Coronary artery (tissue), 2 donors: ENCODE results near the gene ANKS1A.
A peak's percentile ranks its signal among the peaks of the same experiment; 100 is the strongest.
"Not testable (repeated sequence)": the region's sequence is repeated elsewhere in the genome, so short reads cannot be mapped to it uniquely, and the experiment has no call there.

Experiments
- DNase-seq: peaks from one replicate; pipeline ENCODE4 v3.0.0-alpha.2; 2017; ENCODE audit warnings: low spot score
- H3K27ac ChIP-seq, 2 donors: fragments of 200-600 bp; sonication (generic); one replicate each; pipeline ENCODE4 v1.5.1; 2016 to 2019
- H3K4me3 ChIP-seq: fragments of 200-600 bp; sonication (generic); 2 replicates; pipeline ENCODE4 v1.5.1; 2016; ENCODE audit warnings: mild to moderate bottlenecking, moderate library complexity
- CTCF ChIP-seq: fragments of 200-600 bp; sonication (generic); IDR thresholded peaks from one replicate; pipeline ENCODE4 v1.5.1; 2019; ENCODE audit warnings: antibody characterized with exemption

Gene ANKS1A

GRCh38 chr6:35093118-35093445, 204.0 kb downstream of the ANKS1A start:
- H3K27ac ChIP-seq, result peak overlapping the region; percentile 39 to 76
- DNase-seq, result no peak
- no peak for TF ChIP-seq CTCF
- no peak overlapping the region for H3K4me3 ChIP-seq

DNA sequence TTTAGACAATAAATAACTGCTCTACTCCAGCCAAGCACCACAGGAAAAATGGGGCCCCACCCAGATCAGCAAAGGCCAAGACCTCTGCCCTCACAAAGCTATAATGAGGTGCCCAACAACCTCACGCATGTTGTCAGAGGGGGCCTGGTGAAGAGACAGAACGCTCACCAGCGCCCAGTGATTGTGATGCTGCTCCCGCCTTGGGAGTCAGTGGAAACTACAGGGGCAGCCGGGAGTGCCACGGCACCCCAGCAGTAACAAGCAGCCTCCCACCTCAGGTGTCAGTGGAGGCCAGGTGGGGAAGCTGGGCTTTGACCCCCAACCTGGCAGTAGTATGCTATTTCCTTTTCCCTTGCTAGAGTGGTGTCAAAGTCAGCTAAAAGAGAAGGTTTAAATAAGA, 204.7 kb downstream of the ANKS1A start:
- H3K27ac ChIP-seq, result peak overlapping the region in 1 of 2 donors; percentile 45
- TF ChIP-seq CTCF, result no peak

GRCh38 chr6:35094183-35094582, 205.1 kb downstream of the ANKS1A start:
- no peak for TF ChIP-seq CTCF
- Histone ChIP-seq H3K27ac (peak overlapping the region in 1 of 2 donors; percentile 45), H3K4me3 (no peak overlapping the region)
- no peak for DNase-seq

More for the DNA sequence above, 204.7 kb downstream of the ANKS1A start:
- DNase-seq, result no peak
- H3K4me3 ChIP-seq, result no peak overlapping the region

DNA sequence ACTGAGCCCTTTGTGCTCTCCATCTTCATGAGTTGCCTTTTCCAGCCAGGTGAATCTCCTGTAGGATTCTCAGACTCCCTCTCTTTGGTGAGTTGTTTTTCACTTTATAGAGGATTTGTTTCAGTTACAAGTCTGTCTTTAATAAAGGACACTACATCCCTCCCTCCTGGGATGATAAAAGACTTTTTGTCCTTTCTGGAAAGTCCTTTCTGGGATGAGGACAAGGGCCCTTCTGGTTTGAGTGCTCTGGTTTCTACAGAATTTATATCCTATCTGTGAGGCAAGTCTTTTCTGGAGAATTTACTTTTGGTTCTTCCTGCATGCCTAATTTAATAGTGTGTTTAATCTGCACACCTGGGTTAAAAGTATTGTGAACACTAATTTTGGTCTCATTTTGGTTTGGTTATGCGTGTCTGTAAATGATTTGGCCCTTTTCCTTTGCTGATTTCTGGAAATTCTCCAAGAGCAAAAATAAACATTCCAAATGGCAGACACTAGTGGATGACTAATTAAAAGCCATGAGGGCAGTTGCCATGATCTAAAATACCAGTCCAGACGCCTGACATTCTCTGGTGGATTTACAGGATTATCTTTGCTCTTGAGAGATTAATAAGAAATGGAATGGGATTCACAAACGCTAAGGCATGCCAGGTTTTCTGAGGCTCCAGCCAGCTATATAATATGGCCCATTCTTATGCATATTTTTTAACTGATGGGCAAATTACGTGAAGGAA, 207.2 kb downstream of the ANKS1A start:
- no peak for DNase-seq
- no peak for TF ChIP-seq CTCF
- H3K27ac ChIP-seq, result peak overlapping the region in 1 of 2 donors; percentile 35

DNA sequence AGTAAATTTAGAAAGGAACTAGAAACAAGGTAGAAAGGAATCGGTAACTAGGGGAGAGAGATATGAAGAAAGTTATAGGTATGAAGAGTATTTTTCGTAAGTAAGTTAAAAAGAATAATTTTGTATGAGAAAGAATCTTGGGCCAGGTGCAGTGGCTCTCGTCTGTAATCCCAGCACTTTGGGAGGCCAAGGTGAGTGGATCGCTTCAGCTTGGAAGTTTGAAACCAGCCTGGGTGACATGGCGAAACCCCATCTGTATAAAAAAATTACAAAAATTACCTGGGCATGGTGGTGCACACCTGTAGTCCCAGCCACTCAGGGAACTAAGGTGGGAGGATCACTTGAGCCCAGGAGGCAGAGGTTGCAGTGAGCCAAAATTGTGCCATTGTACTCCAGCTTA, 210.1 kb downstream of the ANKS1A start:
- Histone ChIP-seq H3K27ac (no peak overlapping the region), H3K4me3 (no peak overlapping the region)
- no peak for TF ChIP-seq CTCF
- DNase-seq, result no peak

More for the DNA sequence above, 207.2 kb downstream of the ANKS1A start:
- no peak overlapping the region for H3K4me3 ChIP-seq

DNA sequence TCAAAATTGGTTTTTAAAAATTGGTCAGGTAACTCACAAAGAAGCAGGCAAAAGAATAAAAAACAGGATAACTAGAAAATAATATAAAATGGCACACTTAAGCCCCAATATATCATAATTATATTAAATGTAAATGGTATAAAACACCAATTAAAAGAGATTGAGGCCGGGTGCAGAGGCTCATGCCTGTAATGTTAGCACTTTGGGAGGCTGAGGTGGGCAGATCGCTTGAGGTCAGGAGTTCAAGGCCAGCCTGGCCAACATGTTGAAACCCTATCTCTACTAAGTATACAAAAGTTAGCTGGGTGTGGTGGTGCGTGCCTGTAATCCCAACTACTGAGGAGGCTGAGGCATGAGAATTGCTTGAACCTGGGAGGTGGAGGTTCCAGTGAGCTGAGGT, 216.0 kb downstream of the ANKS1A start:
- no peak overlapping the region for H3K4me3 ChIP-seq
- DNase-seq, result no peak
- TF ChIP-seq CTCF, result no peak
- no peak overlapping the region for H3K27ac ChIP-seq

GRCh38 chr6:35106061-35106460, 217.0 kb downstream of the ANKS1A start:
- H3K4me3 ChIP-seq, H3K27ac ChIP-seq, DNase-seq: not testable (repeated sequence)

DNA sequence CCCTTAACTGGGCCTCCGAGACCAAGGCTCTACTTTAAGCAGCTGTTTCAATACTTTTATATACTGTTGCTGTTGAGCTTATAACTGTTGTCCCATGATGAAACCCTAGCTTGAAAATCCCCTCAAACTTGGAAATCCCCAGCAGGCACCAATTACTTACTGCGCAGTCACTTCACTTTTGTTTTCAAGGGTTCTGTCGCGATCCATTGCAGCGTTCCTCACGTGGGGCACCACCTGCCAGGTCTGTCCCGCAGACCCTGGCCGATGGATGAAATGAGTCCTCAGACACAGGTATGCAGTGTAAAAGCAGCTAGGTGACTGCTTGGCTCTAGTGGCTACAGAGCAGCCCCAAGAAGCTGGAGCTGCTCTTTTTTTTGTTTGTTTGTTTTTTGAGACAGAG, 218.2 kb downstream of the ANKS1A start:
- not testable (repeated sequence) for H3K27ac ChIP-seq, H3K4me3 ChIP-seq, DNase-seq

DNA sequence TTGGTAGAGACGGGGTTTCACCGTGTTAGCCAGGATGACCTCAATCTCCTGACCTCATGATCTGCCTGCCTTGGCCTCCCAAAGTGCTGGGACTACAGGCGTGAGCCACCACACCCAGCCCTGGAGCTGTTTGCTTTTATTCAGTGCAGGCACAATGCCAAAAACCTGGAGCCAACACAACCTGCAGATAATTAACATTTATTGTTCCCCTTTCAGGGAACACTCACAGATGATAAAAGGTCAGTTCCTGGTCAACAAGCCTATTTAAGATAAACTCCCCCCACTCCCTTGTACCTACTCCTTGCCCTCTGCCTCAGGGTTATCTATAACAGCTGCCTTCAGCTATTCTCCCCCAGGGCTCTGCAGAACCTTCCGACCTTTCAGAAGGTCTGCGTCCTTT, 218.7 kb downstream of the ANKS1A start:
- not testable (repeated sequence) for H3K4me3 ChIP-seq, H3K27ac ChIP-seq, DNase-seq
